Stimulated activated CD8-positive, alpha-beta memory T cell treated with anti-CD3 and anti-CD28 coated beads, Interleukin-12 subunit alpha, Interleukin-12 subunit beta, amount 100 ng/mL, for 24 hours (primary cell): ENCODE measurements around the gene USP21.

Source experiments
- DNase-seq: peaks from one replicate; pipeline ENCODE4 v3.0.0-alpha.2; 2020; ENCODE audit errors: extremely low read depth

Gene USP21

GRCh38 chr1:161137881-161138280 lies 21.4 kb upstream of the USP21 start:
- no peak for DNase-seq

GRCh38 chr1:161138431-161138830 lies 20.9 kb upstream of the USP21 start:
- DNase-seq: no peak

- DNase-seq: no peak
Measured at GRCh38 chr1:161139766-161140165, 19.5 kb upstream of the USP21 start.

GRCh38 chr1:161140755-161141400 lies 18.4 kb upstream of the USP21 start:
- no peak for DNase-seq

- no peak for DNase-seq
Measured at GRCh38 chr1:161145832-161146231, 13.5 kb upstream of the USP21 start.

GRCh38 chr1:161153176-161153575 lies 6.1 kb upstream of the USP21 start:
- DNase-seq: no peak

- peak; percentile 47 for DNase-seq
Measured at GRCh38 chr1:161153682-161154337, 5.5 kb upstream of the USP21 start, which contains the start of gene UFC1. TSS of gene UFC1 (plus strand) at chr1:161153978. CDS start at chr1:161153998, 20 bp downstream.

- no peak for DNase-seq
Measured at GRCh38 chr1:161157867-161158266, 1.4 kb upstream of the USP21 start.

- DNase-seq: no peak
Measured at GRCh38 chr1:161158316-161159010, 837 bp upstream of the USP21 start.

GRCh38 chr1:161159913-161160243 lies 578 bp downstream of the USP21 start:
- no peak for DNase-seq

GRCh38 chr1:161160671-161161145 lies 1.4 kb downstream of the USP21 start:
- DNase-seq: no peak

GRCh38 chr1:161161652-161162051 lies 2.4 kb downstream of the USP21 start:
- no peak for DNase-seq

GRCh38 chr1:161162052-161162451 lies 2.8 kb downstream of the USP21 start:
- no peak for DNase-seq

- DNase-seq: no peak
Measured at GRCh38 chr1:161162806-161163205, 3.5 kb downstream of the USP21 start.

GRCh38 chr1:161163793-161164192 lies 4.5 kb downstream of the USP21 start:
- DNase-seq: no peak

GRCh38 chr1:161164901-161165610 lies 5.8 kb downstream of the USP21 start:
- DNase-seq: no peak

- DNase-seq: peak; percentile 76
Measured at GRCh38 chr1:161165742-161166668, 6.7 kb downstream of the USP21 start, which contains the start of gene PPOX. TSS of gene PPOX (plus strand) at chr1:161166426. CDS start at chr1:161166848, 422 bp downstream.

GRCh38 chr1:161166669-161167548 lies 7.6 kb downstream of the USP21 start:
- DNase-seq: no peak

GRCh38 chr1:161168906-161169305 lies 9.6 kb downstream of the USP21 start:
- DNase-seq: no peak

GRCh38 chr1:161171191-161171590 lies 11.9 kb downstream of the USP21 start:
- DNase-seq: no peak
